ENCODE data around the gene PCDHB16. TPM values are rescaled to one million over a fixed set of nuclear protein-coding genes. Genes with fewer than 3 reads are reported as not detected.
"Not testable (repeated sequence)": the region's sequence is repeated elsewhere in the genome, so short reads cannot be mapped to it uniquely, and the experiment has no call there.

Gene PCDHB16
- total RNA-seq (1 to 10 TPM in 3 of 5 donors, under 1 TPM in 2; 0.45 to 1.7 (median 1.2) TPM), polyA plus RNA-seq (under 1 TPM in 2 of 3 donors, not detected in 1; 0.12 to 0.20 TPM)
- long read RNA-seq, donor 1, full-length matches to known transcripts, result 3 of 3 reads
- long read RNA-seq, donor 1, partial matches to known transcripts, result 0 of 3 reads
- long read RNA-seq, donor 1, other reads (novel, unspliced or antisense), result 0 of 3 reads
- long read RNA-seq, donor 2, full-length matches to known transcripts, result 3 of 3 reads
- long read RNA-seq, donor 2, partial matches to known transcripts, result 0 of 3 reads
- long read RNA-seq, donor 2, other reads (novel, unspliced or antisense), result 0 of 3 reads
- long read RNA-seq, donor 3, full-length matches to known transcripts, result 2 of 2 reads
- long read RNA-seq, donor 3, partial matches to known transcripts, result 0 of 2 reads
- long read RNA-seq, donor 3, other reads (novel, unspliced or antisense), result 0 of 2 reads
- long read RNA-seq, donor 4, result 0 reads
- long read RNA-seq, donor 5, full-length matches to known transcripts, result 6 of 6 reads
- long read RNA-seq, donor 5, partial matches to known transcripts, result 0 of 6 reads
- long read RNA-seq, donor 5, other reads (novel, unspliced or antisense), result 0 of 6 reads
- long read RNA-seq, donor 6, full-length matches to known transcripts, result 8 of 8 reads
- long read RNA-seq, donor 6, partial matches to known transcripts, result 0 of 8 reads
- long read RNA-seq, donor 6, other reads (novel, unspliced or antisense), result 0 of 8 reads
- long read RNA-seq, donor 7, full-length matches to known transcripts, result 2 of 2 reads
- long read RNA-seq, donor 7, partial matches to known transcripts, result 0 of 2 reads
- long read RNA-seq, donor 7, other reads (novel, unspliced or antisense), result 0 of 2 reads
- long read RNA-seq, donor 8, full-length matches to known transcripts, result 3 of 3 reads
- long read RNA-seq, donor 8, partial matches to known transcripts, result 0 of 3 reads
- long read RNA-seq, donor 8, other reads (novel, unspliced or antisense), result 0 of 3 reads
- long read RNA-seq, donor 9, full-length matches to known transcripts, result 5 of 5 reads
- long read RNA-seq, donor 9, partial matches to known transcripts, result 0 of 5 reads
- long read RNA-seq, donor 9, other reads (novel, unspliced or antisense), result 0 of 5 reads
- long read RNA-seq, donor 10, result 0 reads

DNA sequence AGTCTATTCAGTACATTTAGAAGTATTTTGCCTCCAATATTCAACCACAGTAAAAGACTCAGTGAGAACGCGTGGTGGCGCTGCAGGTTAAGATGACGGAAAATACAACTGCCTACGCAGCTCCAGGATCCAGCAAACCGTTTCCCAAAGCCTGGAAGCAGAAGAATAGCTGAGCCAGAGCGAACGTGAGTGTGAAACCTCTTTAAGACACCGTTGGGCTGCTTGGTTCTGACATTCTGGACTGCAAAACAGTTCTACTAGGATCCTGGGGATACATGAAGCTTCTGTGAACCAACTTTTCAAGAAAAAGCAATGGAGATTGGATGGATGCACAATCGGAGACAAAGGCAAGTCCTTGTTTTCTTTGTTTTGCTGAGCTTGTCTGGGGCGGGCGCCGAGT is at the start of gene PCDHB16:
Gene PCDHB16, plus strand, starts transcription at position 140 of the 400 bp plus-strand sequence. Its CDS starts 173 bp downstream, at position 313.
- H3K27ac ChIP-seq, result peak within 1 kb of the TSS in 1 of 5 donors; percentile 59
- H3K36me3 ChIP-seq, result no peaks in the 10 kb centered on the region
- peak in 1 of 2 donors; percentile 58 for DNase-seq
- H3K4me3 ChIP-seq, result peak within 1 kb of the TSS; percentile 18 to 28 (median 23)
- no peaks in the 10 kb centered on the region for H3K4me1 ChIP-seq
- intact Hi-C loops (cut with DNase I; ENCODE audit: low total_unique reads), result no loop called here
- H3K27me3 ChIP-seq, result peaks cover 0 to 60% (median 12%) of the 10 kb centered on the region in 3 donors
- peaks cover 6 to 82% (median 69%) of the 10 kb centered on the region in 4 donors for H3K9me3 ChIP-seq
- WGBS, 5 donors, result 15 to 24% (median 16%) methylated on average over 13 of the region's 13 CpGs
- TF ChIP-seq POLR2A (IDR thresholded peaks at IDR 0.05), result no peak
- no peak for TF ChIP-seq EP300 (IDR thresholded peaks at IDR 0.05)
- no peak for TF ChIP-seq POLR2AphosphoS5 (IDR thresholded peaks at IDR 0.05)
- TF ChIP-seq, protein P1, sequence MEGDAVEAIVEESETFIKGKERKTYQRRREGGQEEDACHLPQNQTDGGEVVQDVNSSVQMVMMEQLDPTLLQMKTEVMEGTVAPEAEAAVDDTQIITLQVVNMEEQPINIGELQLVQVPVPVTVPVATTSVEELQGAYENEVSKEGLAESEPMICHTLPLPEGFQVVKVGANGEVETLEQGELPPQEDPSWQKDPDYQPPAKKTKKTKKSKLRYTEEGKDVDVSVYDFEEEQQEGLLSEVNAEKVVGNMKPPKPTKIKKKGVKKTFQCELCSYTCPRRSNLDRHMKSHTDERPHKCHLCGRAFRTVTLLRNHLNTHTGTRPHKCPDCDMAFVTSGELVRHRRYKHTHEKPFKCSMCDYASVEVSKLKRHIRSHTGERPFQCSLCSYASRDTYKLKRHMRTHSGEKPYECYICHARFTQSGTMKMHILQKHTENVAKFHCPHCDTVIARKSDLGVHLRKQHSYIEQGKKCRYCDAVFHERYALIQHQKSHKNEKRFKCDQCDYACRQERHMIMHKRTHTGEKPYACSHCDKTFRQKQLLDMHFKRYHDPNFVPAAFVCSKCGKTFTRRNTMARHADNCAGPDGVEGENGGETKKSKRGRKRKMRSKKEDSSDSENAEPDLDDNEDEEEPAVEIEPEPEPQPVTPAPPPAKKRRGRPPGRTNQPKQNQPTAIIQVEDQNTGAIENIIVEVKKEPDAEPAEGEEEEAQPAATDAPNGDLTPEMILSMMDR (IDR thresholded peaks at IDR 0.05), result no peak

DNA sequence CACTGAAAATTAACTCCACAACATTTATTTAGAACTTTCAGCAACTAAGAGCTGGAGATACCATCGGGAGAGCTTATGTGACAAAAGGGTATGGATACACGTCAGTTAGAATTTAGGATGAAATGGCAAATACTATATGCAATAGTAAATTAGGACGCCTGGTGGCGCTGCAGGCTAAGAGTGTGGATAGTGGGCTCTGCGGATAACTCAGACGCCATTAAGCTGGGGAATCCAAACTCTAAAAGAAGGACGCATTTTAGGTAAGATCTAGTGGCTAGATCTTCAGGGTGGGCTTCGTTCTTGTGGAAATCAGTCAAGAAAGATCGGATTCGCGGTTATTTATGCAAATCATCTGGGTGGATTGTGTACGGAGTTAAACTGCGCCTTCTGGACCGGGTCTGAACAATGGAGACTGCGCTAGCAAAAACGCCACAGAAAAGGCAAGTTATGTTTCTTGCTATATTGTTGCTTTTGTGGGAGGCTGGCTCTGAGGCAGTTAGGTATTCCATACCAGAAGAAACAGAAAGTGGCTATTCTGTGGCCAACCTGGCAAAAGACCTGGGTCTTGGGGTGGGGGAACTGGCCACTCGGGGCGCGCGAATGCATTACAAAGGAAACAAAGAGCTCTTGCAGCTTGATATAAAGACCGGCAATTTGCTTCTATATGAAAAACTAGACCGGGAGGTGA is 47.0 kb upstream of the PCDHB16 start, which contains the start of gene PCDHB5:
Gene PCDHB5, plus strand, starts transcription at position 177 of the 688 bp plus-strand sequence. Its CDS starts 229 bp downstream, at position 406.
- intact Hi-C loops (cut with DNase I; ENCODE audit: low total_unique reads), result no loop called here
- TF ChIP-seq, protein P1 (IDR thresholded peaks at IDR 0.05), result peak in 1 of 7 experiments; percentile 13
- TF ChIP-seq POLR2A (IDR thresholded peaks at IDR 0.05) (no peak), POLR2AphosphoS5 (IDR thresholded peaks at IDR 0.05) (no peak)
- WGBS, 5 donors, result 19 to 26% (median 23%) methylated on average over 22 of the region's 22 CpGs
- H3K9me3 ChIP-seq, result peaks cover 10 to 83% (median 57%) of the 10 kb centered on the region in 4 donors
- H3K36me3 ChIP-seq, result no peaks in the 10 kb centered on the region
- H3K27ac ChIP-seq, result peak within 1 kb of the TSS in 1 of 5 donors; percentile 40
- H3K27me3 ChIP-seq, result peaks cover 0 to 7% (median 0%) of the 10 kb centered on the region in 3 donors
- H3K4me3 ChIP-seq, result peak within 1 kb of the TSS; percentile 14 to 34 (median 30)
- H3K4me1 ChIP-seq, result peaks cover 0 to 4% (median 0%) of the 10 kb centered on the region in 4 donors
- DNase-seq, result peak in 1 of 2 donors; percentile 34

DNA sequence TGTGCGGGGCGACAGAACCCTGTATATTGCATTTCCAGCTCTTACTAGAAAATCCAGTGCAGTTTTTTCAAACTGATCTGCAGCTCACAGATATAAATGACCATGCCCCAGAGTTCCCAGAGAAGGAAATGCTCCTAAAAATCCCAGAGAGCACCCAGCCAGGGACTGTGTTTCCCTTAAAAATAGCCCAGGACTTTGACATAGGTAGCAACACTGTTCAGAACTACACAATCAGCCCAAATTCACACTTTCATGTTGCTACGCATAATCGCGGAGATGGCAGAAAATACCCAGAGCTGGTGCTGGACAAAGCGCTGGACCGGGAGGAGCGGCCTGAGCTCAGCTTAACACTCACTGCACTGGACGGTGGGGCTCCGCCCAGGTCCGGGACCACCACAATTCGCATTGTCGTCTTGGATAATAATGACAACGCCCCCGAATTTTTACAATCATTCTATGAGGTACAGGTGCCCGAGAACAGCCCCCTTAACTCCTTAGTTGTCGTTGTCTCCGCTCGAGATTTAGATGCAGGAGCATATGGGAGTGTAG is 46.4 kb upstream of the PCDHB16 start:
- Histone ChIP-seq H3K4me3 (peak overlapping the region; percentile 14 to 34 (median 30)), H3K4me1 (peaks cover 0 to 4% (median 0%) of the 10 kb centered on the region in 4 donors), H3K36me3 (no peaks in the 10 kb centered on the region), H3K27ac (peak overlapping the region in 1 of 5 donors; percentile 40), H3K9me3 (peaks cover 10 to 82% (median 61%) of the 10 kb centered on the region in 4 donors), H3K27me3 (peaks cover 0 to 7% (median 0%) of the 10 kb centered on the region in 3 donors)
- intact Hi-C loops (cut with DNase I; ENCODE audit: low total_unique reads), result no loop called here
- TF ChIP-seq EP300 (IDR thresholded peaks at IDR 0.05) (no peak), POLR2AphosphoS5 (IDR thresholded peaks at IDR 0.05) (no peak), POLR2A (IDR thresholded peaks at IDR 0.05) (no peak)
- TF ChIP-seq, protein P1 (IDR thresholded peaks at IDR 0.05), result no peak
- 41 to 65% (median 46%) methylated on average over 19 of the region's 19 CpGs for WGBS, 5 donors
- no peak for DNase-seq

DNA sequence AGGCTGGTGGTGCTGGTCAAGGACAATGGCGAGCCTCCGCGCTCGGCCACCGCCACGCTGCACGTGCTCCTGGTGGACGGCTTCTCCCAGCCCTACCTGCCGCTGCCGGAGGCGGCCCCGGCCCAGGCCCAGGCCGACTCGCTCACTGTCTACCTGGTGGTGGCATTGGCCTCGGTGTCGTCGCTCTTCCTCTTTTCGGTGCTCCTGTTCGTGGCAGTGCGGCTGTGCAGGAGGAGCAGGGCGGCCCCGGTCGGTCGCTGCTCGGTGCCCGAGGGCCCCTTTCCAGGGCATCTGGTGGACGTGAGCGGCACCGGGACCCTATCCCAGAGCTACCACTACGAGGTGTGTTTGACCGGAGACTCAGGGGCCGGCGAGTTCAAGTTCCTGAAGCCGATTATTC is 44.8 kb upstream of the PCDHB16 start:
- peaks cover 10 to 92% (median 69%) of the 10 kb centered on the region in 4 donors for H3K9me3 ChIP-seq
- DNase-seq; H3K4me1 ChIP-seq; H3K27ac ChIP-seq; H3K27me3 ChIP-seq; H3K4me3 ChIP-seq; H3K36me3 ChIP-seq; intact Hi-C loops (cut with DNase I; ENCODE audit: low total_unique reads): not testable (repeated sequence)
- WGBS, 5 donors, result 45 to 72% (median 59%) methylated on average over 9 to 30 of the region's 34 CpGs

Data from stomach (tissue), 19 donors.